NOMO-1 (cell line): Measurements from ENCODE around the gene MRPL28.
A peak's percentile ranks its signal among the peaks of the same experiment; 100 is the strongest.
"Not testable (repeated sequence)": the region's sequence is repeated elsewhere in the genome, so short reads cannot be mapped to it uniquely, and the experiment has no call there.

Experiments used
- DNase-seq, 2 experiments: peaks; one replicate each; lab custom pipeline; 2025; ENCODE audit not compliant: unreplicated experiment in 2 of 2; lab: John Stamatoyannopoulos, UW

The MRPL28 gene

GRCh38 chr16:373848-374615 lies 3.7 kb upstream of the MRPL28 start:
- DNase-seq = no peak

- DNase-seq = no peak
These were observed 2.8 kb upstream of the MRPL28 start for GRCh38 chr16:373020-373598.

- no peak for DNase-seq
These were observed 2.1 kb upstream of the MRPL28 start for GRCh38 chr16:372302-372983.

- DNase-seq = no peak
These were observed 1.4 kb upstream of the MRPL28 start for GRCh38 chr16:371515-372301.

GRCh38 chr16:370979-371514 lies 709 bp upstream of the MRPL28 start:
- no peak for DNase-seq

- no peak for DNase-seq
These were observed 387 bp downstream of the MRPL28 start for GRCh38 chr16:369866-370436.

- DNase-seq = no peak
These were observed 968 bp downstream of the MRPL28 start for GRCh38 chr16:369275-369865.

- no peak for DNase-seq
These were observed 1.8 kb downstream of the MRPL28 start for GRCh38 chr16:368388-369158.

GRCh38 chr16:367333-367903 lies 2.9 kb downstream of the MRPL28 start:
- DNase-seq = no peak

GRCh38 chr16:366476-366875 lies 3.9 kb downstream of the MRPL28 start:
- DNase-seq = no peak

- DNase-seq = no peak
These were observed 5.5 kb downstream of the MRPL28 start for GRCh38 chr16:364595-365491.

- no peak for DNase-seq
These were observed 6.4 kb downstream of the MRPL28 start for GRCh38 chr16:363766-364490.

- DNase-seq = no peak
These were observed 7.1 kb downstream of the MRPL28 start for GRCh38 chr16:363110-363765.

GRCh38 chr16:362702-362999 lies 7.7 kb downstream of the MRPL28 start:
- DNase-seq = not testable (repeated sequence)

GRCh38 chr16:361872-362701 lies 8.3 kb downstream of the MRPL28 start:
- peak; percentile 82 to 84 for DNase-seq

- no peak for DNase-seq
These were observed 8.9 kb downstream of the MRPL28 start for GRCh38 chr16:361341-361871.
